ENCODE measurements around the gene CTNNA3.

GRCh38 chr10:65903620-65904019, 1792.4 kb downstream of the CTNNA3 start:
- TF ChIP-seq EZH2 (IDR thresholded peaks at IDR 0.05; ENCODE audit: low read length, missing control alignments) (no peak), CTCF (conservative IDR thresholded peaks at IDR 0.05 in 1 of 2, IDR thresholded peaks at IDR 0.05 in 1 of 2; ENCODE audit: low read depth in 1 of 2, low read length in 2 of 2) (no peak)
